Heart left ventricle (tissue), 16 donors: Measurements from ENCODE around the gene ZNF441. TPM values are rescaled to one million over a fixed set of nuclear protein-coding genes. Genes with fewer than 3 reads are reported as not detected.
"Not testable (repeated sequence)": the region's sequence is repeated elsewhere in the genome, so short reads cannot be mapped to it uniquely, and the experiment has no call there.

ENCODE experiments used
- ATAC-seq, 4 donors: fragments of 200-7000 bp; cut with Tn5 transposase; one replicate each; pipeline ENCODE4 v1.9.1; 2020 to 2022; ENCODE audit warnings: moderate library complexity in 4 of 4, mild to moderate bottlenecking in 3 of 4, moderate number of reproducible peaks in 1 of 4
- DNase-seq, 5 donors: peaks; one replicate each; pipeline ENCODE4 v3.0.0-alpha.2; 2020
- H3K27ac ChIP-seq, 12 donors: fragments of 200-600 bp; sonication (generic) in 4 of 12; one replicate each; pipeline versions ENCODE4 v1.5.0 to v1.8.0; 2016 to 2022; ENCODE audit warnings: mild to moderate bottlenecking in 2 of 12
- H3K27me3 ChIP-seq, 9 donors: fragments of 200-600 bp; sonication (generic) in 2 of 9; one replicate each; pipeline versions ENCODE4 v1.5.1 to v1.8.0; 2016 to 2022; ENCODE audit warnings: mild to moderate bottlenecking in 3 of 9
- H3K36me3 ChIP-seq, 9 donors: fragments of 200-600 bp; sonication (generic) in 2 of 9; one replicate each; pipeline versions ENCODE4 v1.5.0 to v1.8.0; 2018 to 2022; ENCODE audit warnings: mild to moderate bottlenecking in 2 of 9
- H3K4me1 ChIP-seq, 12 donors: fragments of 200-600 bp; sonication (generic) in 4 of 12; one replicate each; pipeline versions ENCODE4 v1.5.0 to v1.8.0; 2016 to 2022; ENCODE audit warnings: mild to moderate bottlenecking in 3 of 12
- H3K4me3 ChIP-seq, 12 donors: fragments of 200-600 bp; sonication (generic) in 4 of 12; one replicate each; pipeline versions ENCODE4 v1.5.0 to v1.8.0; 2017 to 2022; ENCODE audit warnings: mild to moderate bottlenecking in 9 of 12, moderate library complexity in 4 of 12
- H3K9me3 ChIP-seq, 12 donors: fragments of 200-600 bp; sonication (generic) in 4 of 12; one replicate each; pipeline versions ENCODE4 v1.5.0 to v1.8.0; 2016 to 2022; ENCODE audit warnings: mild to moderate bottlenecking in 1 of 12
- POLR2A ChIP-seq, 2 donors: fragments of 450-650 bp; IDR thresholded peaks; one replicate each; pipeline ENCODE4 v1.6.1; 2017; ENCODE audit warnings: antibody characterized with exemption in 2 of 2, mild to moderate bottlenecking in 2 of 2, moderate library complexity in 2 of 2
- WGBS, 4 donors: extraction: QIAGEN DNeasy Blood & Tissue Kit in 2 of 4; methylation state at CpG; one replicate each; pipeline versions ENCODE4 v1.1.5 to v1.1.7; 2013 to 2018; 5-methylcytosine and 5-hydroxymethylcytosine counted together
- intact Hi-C, 10 donors: fragments of 100-400 bp; cut with DNase I; formaldehyde crosslinking; loops; one replicate each; pipeline versions ENCODE4 v1.11.1 to v1.14.2; 2022
- polyA plus RNA-seq, 2 donors: library from polyadenylated mRNA; stranded (reverse); fragments of 200-250 nt; gene quantifications; one replicate each; pipeline ENCODE4 v1.2.3, GENCODE V29; 2013
- total RNA-seq, 9 donors: library from RNA; depleted of rRNA in 2 of 9; stranded (reverse); fragments of >200 nt in 2 of 9; fragmentation: NEBNext Ultra II Directional in 3 of 9; extraction: Animal tissue kit (Norgen Biotek cat#: 25700) in 3 of 9; gene quantifications; one replicate each; pipeline versions ENCODE4 v1.1.0 to v1.2.4, GENCODE V29; 2016 to 2023
- TF ChIP-seq, protein P1 (sequence below), 12 donors: fragments of 200-600 bp; sonication (generic) in 4 of 12; IDR thresholded peaks; one replicate each; pipeline versions ENCODE4 v1.5.0 to v1.8.0; 2018 to 2022; ENCODE audit warnings: antibody characterized with exemption in 12 of 12, mild to moderate bottlenecking in 5 of 12
- donor health status: ischemic (EF 13 %, LVEDD 7.1; RV severe dilation, severe dysfunction).
- donor health status: healthy with polysubstance abuse.
- donor health status: DM: no; HTN: yes; CAD: no.
- donor health status: DM: no; HTN: no; CAD: no.
- donor health status: ischemic (EF 25% LVEDD 6.9; RV normal size, moderate dysfunction).
- donor health status: ischemic (EF 25% LVEDD 5.7; RV mildly dilated, moderate dysfunction).
- donor health status: healthy.
- donor health status: DM: yes; HTN: yes; CAD: no.
- donor health status: ischemic (EF 35%, LVEDD 5.7; RV mildly dilated, moderate dysfunction).
- donor health status: nonischemic (EF 11% LVEDD 7.7; RV severe dilation, severe dysfunction).
- donor health status: DM: yes; HTN: yes; CAD: no.
- donor health status: PGD.
- donor health status: ischemic (EF 29% LVEDD 5.4; RV normal size, mild dysfunction).
- donor health status: nonischemic (EF 23%, LVEDD 6.1; RV moderate dilation, normal function).

The ZNF441 gene
- total and polyA plus RNA-seq, 11 donors, result 2.4 to 9.3 (median 3.7) TPM

DNA sequence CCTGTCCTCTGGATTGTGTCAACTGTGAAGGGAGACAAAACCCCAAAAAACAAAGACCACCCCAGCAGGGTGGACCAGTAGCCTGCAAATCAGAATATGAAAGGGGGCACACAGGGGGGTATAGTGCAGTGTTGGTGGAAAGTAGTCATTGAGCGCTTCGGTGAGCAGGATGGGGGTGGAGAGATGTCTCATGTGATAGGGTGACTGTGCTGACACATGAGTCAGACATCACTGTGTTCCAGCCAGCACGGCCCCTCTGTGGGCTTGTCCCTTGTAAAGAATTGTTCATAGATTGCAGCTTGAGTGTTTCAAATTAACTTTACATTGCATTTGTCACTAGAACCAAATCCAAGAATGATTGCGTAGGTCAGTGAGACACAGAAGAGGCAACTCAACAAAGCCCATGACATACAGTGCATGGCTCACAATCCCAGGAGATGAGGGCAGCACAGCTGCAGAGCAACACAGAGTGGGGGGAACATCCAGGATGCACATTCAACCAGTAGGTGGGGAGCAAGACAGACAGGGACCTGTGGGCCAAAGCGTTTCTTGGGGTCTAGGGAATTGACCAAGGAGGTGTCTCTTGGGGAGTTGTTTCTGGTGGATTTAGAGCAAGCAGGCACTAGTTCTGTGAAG, 54.8 kb downstream of the ZNF441 start:
- H3K4me1 ChIP-seq, result no peaks in the 10 kb centered on the region
- intact Hi-C loops, result no loop called here
- no peak overlapping the region for H3K4me3 ChIP-seq
- no peaks in the 10 kb centered on the region for H3K27me3 ChIP-seq
- H3K27ac ChIP-seq, result no peak overlapping the region
- DNase-seq (no peak), ATAC-seq (no peak)
- H3K9me3 ChIP-seq, result peaks cover 0 to 12% (median 0%) of the 10 kb centered on the region in 12 donors
- peaks cover 0 to 27% (median 4%) of the 10 kb centered on the region in 9 donors for H3K36me3 ChIP-seq
- TF ChIP-seq, protein P1, sequence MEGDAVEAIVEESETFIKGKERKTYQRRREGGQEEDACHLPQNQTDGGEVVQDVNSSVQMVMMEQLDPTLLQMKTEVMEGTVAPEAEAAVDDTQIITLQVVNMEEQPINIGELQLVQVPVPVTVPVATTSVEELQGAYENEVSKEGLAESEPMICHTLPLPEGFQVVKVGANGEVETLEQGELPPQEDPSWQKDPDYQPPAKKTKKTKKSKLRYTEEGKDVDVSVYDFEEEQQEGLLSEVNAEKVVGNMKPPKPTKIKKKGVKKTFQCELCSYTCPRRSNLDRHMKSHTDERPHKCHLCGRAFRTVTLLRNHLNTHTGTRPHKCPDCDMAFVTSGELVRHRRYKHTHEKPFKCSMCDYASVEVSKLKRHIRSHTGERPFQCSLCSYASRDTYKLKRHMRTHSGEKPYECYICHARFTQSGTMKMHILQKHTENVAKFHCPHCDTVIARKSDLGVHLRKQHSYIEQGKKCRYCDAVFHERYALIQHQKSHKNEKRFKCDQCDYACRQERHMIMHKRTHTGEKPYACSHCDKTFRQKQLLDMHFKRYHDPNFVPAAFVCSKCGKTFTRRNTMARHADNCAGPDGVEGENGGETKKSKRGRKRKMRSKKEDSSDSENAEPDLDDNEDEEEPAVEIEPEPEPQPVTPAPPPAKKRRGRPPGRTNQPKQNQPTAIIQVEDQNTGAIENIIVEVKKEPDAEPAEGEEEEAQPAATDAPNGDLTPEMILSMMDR (IDR thresholded peaks at IDR 0.05), result no peak
- TF ChIP-seq POLR2A (IDR thresholded peaks at IDR 0.05), result no peak
- WGBS, 4 donors, result 57 to 85% (median 75%) methylated on average over 5 of the region's 5 CpGs

DNA sequence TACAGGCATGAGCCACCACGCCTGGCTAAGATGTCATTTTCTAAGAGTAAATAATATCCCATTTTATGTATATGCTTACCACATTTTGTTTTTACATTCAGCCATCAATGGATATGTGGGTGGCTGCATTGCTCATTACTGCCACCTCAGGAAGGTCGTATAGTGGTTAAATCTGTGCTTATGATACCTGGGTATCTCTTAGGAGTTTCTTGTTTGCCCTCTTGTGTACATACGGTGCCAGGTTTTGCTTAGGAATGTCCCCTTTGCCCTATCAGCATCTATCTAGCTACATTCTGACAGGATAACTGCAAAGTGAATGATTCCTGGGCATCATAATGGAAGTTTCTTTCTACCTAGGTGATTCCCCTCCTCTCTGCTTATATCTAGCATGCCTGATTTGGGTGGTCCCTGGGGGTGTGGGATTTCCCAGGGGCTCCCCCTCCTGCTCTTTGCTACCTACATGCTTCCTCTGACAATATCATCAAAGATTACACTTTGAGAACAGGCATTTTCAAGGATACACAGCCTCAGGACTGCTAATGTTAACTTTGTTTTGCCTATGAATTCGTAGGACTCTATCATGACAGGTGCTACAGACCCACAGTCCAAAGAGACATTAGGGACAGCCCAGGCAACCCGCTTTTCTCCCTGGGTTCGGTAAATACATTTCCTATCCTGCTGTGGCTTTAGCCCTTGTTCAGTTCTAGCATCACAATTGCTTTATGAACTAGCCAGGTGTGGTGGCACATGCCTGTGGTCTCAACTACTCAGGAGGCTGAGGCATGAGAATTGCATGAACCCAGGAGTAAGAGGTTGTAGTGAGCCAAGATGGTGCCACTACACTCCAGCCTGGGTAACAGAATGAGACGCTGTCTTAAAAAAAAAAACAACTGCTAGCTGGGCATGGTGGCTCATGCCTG, 62.4 kb downstream of the ZNF441 start:
- Histone ChIP-seq H3K36me3 (peaks cover 14 to 64% (median 34%) of the 10 kb centered on the region in 9 donors), H3K9me3 (peaks cover 0 to 80% (median 32%) of the 10 kb centered on the region in 12 donors)
- intact Hi-C loops, H3K27me3 ChIP-seq, H3K27ac ChIP-seq, ATAC-seq, DNase-seq, H3K4me3 ChIP-seq, H3K4me1 ChIP-seq: not testable (repeated sequence)
- 90 to 95% (median 94%) methylated on average over 7 of the region's 7 CpGs for WGBS, 4 donors

DNA sequence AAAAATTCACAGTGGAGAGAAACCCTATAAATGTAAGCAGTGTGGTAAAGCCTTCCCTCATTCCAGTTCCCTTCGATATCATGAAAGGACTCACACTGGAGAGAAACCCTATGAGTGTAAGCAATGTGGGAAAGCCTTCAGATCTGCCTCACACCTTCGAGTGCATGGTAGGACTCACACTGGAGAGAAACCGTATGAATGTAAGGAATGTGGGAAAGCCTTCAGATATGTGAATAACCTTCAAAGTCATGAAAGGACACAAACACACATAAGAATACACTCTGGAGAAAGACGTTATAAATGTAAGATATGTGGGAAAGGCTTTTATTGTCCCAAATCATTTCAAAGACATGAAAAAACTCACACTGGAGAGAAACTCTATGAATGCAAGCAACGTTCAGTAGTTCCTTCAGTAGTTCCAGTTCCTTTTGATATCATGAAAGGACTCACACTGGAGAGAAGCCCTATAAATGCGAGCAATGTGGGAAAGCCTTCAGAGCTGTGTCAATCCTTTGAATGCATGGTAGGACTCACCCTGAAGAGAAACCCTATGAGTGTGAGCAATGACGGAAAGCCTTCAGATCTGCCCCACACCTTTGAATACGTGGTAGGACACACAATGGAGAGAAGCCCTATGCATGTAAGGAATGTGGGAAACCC, 65.6 kb downstream of the ZNF441 start:
- Histone ChIP-seq H3K4me1 (peaks cover 0 to 6% (median 0%) of the 10 kb centered on the region in 12 donors), H3K27ac (no peak overlapping the region), H3K36me3 (peaks cover 14 to 62% (median 34%) of the 10 kb centered on the region in 9 donors), H3K4me3 (no peak overlapping the region), H3K27me3 (no peaks in the 10 kb centered on the region), H3K9me3 (peaks cover 0 to 77% (median 32%) of the 10 kb centered on the region in 12 donors)
- intact Hi-C loops, result no loop called here
- DNase-seq (no peak), ATAC-seq (no peak)
- TF ChIP-seq, protein P1 (IDR thresholded peaks at IDR 0.05), result no peak
- no peak for TF ChIP-seq POLR2A (IDR thresholded peaks at IDR 0.05)
- 96 to 99% (median 97%) methylated on average over 8 of the region's 8 CpGs for WGBS, 4 donors

DNA sequence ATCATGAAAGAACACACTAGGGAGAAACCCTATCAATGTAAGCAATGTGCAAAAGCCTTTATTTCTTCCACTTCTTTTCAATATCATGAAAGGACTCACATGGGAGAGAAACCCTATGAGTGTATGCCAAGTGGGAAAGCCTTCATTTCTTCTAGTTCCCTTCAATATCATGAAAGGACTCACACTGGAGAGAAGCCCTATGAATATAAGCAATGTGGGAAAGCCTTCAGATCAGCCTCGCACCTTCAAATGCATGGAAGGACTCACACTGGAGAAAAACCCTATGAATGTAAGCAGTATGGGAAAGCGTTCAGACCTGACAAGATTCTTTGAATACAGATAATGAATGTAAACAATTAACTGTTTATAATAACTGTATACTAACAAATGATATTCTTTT, 66.7 kb downstream of the ZNF441 start:
- DNase-seq, result no peak
- intact Hi-C loops, result no loop called here
- H3K36me3 ChIP-seq, result peaks cover 14 to 59% (median 34%) of the 10 kb centered on the region in 9 donors
- 96 to 98% (median 98%) methylated on average over 2 of the region's 2 CpGs for WGBS, 4 donors
- ATAC-seq, result no peak
- peaks cover 0 to 66% (median 31%) of the 10 kb centered on the region in 12 donors for H3K9me3 ChIP-seq
- TF ChIP-seq, protein P1 (IDR thresholded peaks at IDR 0.05), result no peak
- no peak for TF ChIP-seq POLR2A (IDR thresholded peaks at IDR 0.05)
- H3K4me3 ChIP-seq, result no peak overlapping the region
- H3K4me1 ChIP-seq, result no peaks in the 10 kb centered on the region
- no peak overlapping the region for H3K27ac ChIP-seq
- no peaks in the 10 kb centered on the region for H3K27me3 ChIP-seq

Other genes starting within 250 kb of the ZNF441 start
- gene ECSIT, start 237.9 kb upstream of the ZNF441 start, total RNA-seq, result 100 to 1,000 TPM in 8 of 9 donors, 10 to 100 TPM in 1; 69.7 to 207 (median 131) TPM
- 100 to 1,000 TPM; 157 to 242 TPM for gene ECSIT, start 237.9 kb upstream of the ZNF441 start, polyA plus RNA-seq
- 100 to 1,000 TPM in 6 of 9 donors, 10 to 100 TPM in 3; 68.6 to 979 (median 145) TPM for gene CNN1, start 228.1 kb upstream of the ZNF441 start, total RNA-seq
- 100 to 1,000 TPM; 306 to 426 TPM for gene CNN1, start 228.1 kb upstream of the ZNF441 start, polyA plus RNA-seq
- gene ELOF1, start 207.8 kb upstream of the ZNF441 start, total RNA-seq, result 10 to 100 TPM; 25.0 to 41.5 (median 27.7) TPM
- 10 to 100 TPM; 47.5 to 70.3 TPM for gene ELOF1, start 207.8 kb upstream of the ZNF441 start, polyA plus RNA-seq
- gene ACP5, start 189.4 kb upstream of the ZNF441 start, total RNA-seq, result 10 to 100 TPM in 2 of 9 donors, 1 to 10 TPM in 6, under 1 TPM in 1; 0.56 to 54.1 (median 3.3) TPM
- gene ACP5, start 189.4 kb upstream of the ZNF441 start, polyA plus RNA-seq, result 1 to 10 TPM; 1.6 to 1.9 TPM
- gene ZNF627, start 169.5 kb upstream of the ZNF441 start, total RNA-seq, result 1 to 10 TPM; 3.5 to 9.2 (median 6.0) TPM
- gene ZNF627, start 169.5 kb upstream of the ZNF441 start, polyA plus RNA-seq, result 1 to 10 TPM; 2.5 to 4.6 TPM
- gene ZNF823, start 28.1 kb upstream of the ZNF441 start, total RNA-seq, result 1 to 10 TPM; 2.6 to 5.2 (median 4.0) TPM
- gene ZNF823, start 28.1 kb upstream of the ZNF441 start, polyA plus RNA-seq, result 1 to 10 TPM; 1.6 to 2.2 TPM
- gene ZNF491, start 31.5 kb downstream of the ZNF441 start, total RNA-seq, result 1 to 10 TPM in 8 of 9 donors, under 1 TPM in 1; 0.91 to 3.4 (median 2.5) TPM
- gene ZNF491, start 31.5 kb downstream of the ZNF441 start, polyA plus RNA-seq, result 1 to 10 TPM; 1.2 to 2.5 TPM
- 1 to 10 TPM; 2.5 to 6.6 (median 5.2) TPM for gene ZNF440, start 47.3 kb downstream of the ZNF441 start, total RNA-seq
- gene ZNF440, start 47.3 kb downstream of the ZNF441 start, polyA plus RNA-seq, result 1 to 10 TPM; 2.9 to 5.0 TPM
- gene ZNF439, start 81.7 kb downstream of the ZNF441 start, total RNA-seq, result 1 to 10 TPM; 1.8 to 5.1 (median 4.6) TPM
- gene ZNF439, start 81.7 kb downstream of the ZNF441 start, polyA plus RNA-seq, result 1 to 10 TPM; 3.7 to 6.1 TPM
- 1 to 10 TPM; 2.8 to 5.4 (median 4.2) TPM for gene ZNF69, start 120.8 kb downstream of the ZNF441 start, total RNA-seq
- gene ZNF69, start 120.8 kb downstream of the ZNF441 start, polyA plus RNA-seq, result 1 to 10 TPM; 3.0 to 4.3 TPM
- 1 to 10 TPM; 2.2 to 7.5 (median 4.1) TPM for gene ZNF700, start 158.1 kb downstream of the ZNF441 start, total RNA-seq
- gene ZNF700, start 158.1 kb downstream of the ZNF441 start, polyA plus RNA-seq, result 1 to 10 TPM; 3.1 to 3.8 TPM
- gene ZNF763, start 198.0 kb downstream of the ZNF441 start, total RNA-seq, result 1 to 10 TPM; 1.3 to 6.2 (median 5.0) TPM
- 1 to 10 TPM; 1.6 to 5.3 TPM for gene ZNF763, start 198.0 kb downstream of the ZNF441 start, polyA plus RNA-seq